T-helper 9 cell (primary cell): ENCODE measurements around the gene POU5F1.
"Not testable (repeated sequence)": the region's sequence is repeated elsewhere in the genome, so short reads cannot be mapped to it uniquely, and the experiment has no call there.

ENCODE experiments used
- DNase-seq: peaks from one replicate; pipeline ENCODE4 v3.0.0-alpha.2; 2020

Gene POU5F1

GRCh38 chr6:31190488-31190887 lies 20.0 kb upstream of the POU5F1 start:
- DNase-seq: no peak

DNA sequence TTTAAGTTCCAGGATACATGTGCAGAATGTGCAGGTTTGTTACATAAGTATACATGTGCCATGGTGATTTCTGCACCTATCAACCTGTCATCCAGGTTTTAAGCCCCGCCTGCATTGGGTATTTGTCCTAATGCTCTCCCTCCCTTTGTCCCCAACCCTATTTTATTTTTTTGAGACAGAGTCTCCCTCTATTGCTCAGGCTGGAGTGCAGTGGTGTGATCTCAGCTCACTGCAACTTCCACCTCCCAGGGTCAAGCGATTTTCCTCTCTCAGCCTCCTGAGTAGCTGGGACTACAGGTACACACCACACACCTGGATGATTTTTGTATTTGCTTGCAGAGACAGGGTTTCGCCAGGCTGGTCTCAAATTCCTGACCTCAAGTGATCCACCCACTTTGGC lies 18.7 kb upstream of the POU5F1 start:
- DNase-seq: not testable (repeated sequence)

- DNase-seq: no peak
Observed at GRCh38 chr6:31187780-31188194, 17.3 kb upstream of the POU5F1 start.

GRCh38 chr6:31186052-31186734 lies 15.7 kb upstream of the POU5F1 start:
- no peak for DNase-seq

DNA sequence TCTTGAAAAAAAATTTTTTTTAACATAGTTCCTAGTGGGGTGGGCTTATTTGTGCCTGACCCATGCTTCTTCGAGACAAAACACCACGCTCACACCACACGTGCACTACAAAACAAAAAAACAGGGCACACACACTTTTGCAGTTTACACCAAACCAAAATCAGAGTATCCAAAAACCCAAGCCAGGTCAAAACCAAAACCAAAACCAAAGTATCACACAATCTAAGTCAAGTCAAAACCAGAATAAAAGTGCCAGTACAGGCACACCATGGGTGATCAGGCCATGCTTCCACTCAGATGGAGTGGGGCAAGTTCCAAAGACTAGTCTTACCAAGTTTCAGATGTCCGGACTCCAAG lies 15.2 kb upstream of the POU5F1 start:
- not testable (repeated sequence) for DNase-seq

DNA sequence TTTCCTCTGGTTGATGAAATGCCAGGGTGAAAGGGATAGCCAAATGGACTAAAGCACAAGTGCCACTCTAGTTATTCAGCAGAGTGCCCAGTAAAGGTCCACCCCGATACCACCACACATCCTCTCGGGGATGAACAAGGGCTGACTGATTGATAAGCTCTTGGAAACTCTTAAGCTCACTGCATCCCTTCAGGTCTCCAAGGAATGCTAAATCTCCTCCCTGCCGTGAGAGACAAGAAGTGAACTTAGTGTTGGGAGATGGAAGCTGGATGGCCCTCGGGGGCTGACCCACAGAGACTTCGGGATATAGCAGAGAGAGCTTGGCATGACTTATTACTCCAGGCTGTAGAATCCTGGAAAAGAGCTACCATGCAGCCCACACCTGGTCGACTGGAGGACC lies 13.4 kb upstream of the POU5F1 start:
- not testable (repeated sequence) for DNase-seq

DNA sequence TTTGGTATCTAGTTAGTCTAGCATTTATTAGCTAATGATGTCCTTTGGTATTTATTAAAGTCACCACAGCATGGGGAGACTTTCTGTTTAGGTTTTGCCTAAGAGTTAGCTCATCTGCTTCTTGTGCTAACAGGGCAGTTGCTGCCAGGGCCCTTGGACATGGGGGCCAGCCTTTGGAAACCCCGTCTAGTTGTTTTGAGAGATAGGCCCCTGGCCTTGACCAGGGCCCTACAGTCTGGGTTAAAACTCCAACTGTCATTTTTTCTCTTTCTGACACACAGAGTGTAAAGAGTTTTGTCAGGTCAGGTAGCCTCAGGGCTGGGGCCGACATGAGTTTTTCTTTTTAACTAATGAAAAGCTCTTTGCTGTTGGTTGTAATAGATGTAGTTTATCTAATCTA lies 12.8 kb upstream of the POU5F1 start:
- not testable (repeated sequence) for DNase-seq

GRCh38 chr6:31180500-31180899 lies 10.0 kb upstream of the POU5F1 start:
- DNase-seq: no peak

GRCh38 chr6:31179896-31180295 lies 9.4 kb upstream of the POU5F1 start:
- DNase-seq: no peak

GRCh38 chr6:31179042-31179386 lies 8.5 kb upstream of the POU5F1 start:
- DNase-seq: no peak

- no peak for DNase-seq
Observed at GRCh38 chr6:31178143-31179041, 7.9 kb upstream of the POU5F1 start.

DNA sequence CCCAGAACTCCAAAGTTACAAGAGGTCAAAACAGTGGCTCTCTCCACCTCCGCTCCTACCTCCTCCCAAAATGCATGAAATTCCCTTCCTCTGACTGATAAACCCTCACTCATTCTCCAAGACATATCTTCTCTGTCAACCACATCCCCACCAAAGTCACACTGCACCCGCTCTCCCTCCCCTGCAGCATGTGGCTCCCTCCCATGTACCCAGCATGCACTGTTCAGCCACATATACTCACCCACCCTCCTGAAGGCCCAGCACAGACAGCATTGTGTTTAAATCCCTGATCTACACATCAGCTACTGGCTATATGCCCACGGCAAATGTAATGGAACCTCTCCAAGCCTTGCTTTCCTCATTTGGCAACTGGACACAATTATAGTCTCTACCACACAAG lies 5.5 kb upstream of the POU5F1 start:
- no peak for DNase-seq

DNA sequence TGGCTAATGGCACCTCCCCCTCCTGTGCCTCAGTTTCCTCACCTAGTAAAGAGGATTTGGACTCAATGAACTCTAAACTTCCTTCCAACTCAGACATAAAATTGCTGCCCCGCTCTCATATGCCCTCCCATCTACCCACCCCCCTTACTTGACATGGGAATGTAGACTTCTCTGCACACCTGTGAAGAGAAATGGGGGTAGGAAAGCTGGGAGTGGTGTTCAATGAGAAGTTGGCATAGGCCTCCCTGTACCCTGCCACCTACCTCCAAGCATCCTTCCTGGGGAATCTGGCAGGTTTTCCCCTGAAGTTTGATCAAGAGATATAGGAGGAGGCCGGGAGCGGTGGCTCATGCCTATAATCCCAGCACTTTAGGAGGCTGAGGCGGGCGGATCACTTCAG lies 3.9 kb upstream of the POU5F1 start:
- DNase-seq: no peak

GRCh38 chr6:31173406-31173805 lies 2.9 kb upstream of the POU5F1 start:
- no peak for DNase-seq

DNA sequence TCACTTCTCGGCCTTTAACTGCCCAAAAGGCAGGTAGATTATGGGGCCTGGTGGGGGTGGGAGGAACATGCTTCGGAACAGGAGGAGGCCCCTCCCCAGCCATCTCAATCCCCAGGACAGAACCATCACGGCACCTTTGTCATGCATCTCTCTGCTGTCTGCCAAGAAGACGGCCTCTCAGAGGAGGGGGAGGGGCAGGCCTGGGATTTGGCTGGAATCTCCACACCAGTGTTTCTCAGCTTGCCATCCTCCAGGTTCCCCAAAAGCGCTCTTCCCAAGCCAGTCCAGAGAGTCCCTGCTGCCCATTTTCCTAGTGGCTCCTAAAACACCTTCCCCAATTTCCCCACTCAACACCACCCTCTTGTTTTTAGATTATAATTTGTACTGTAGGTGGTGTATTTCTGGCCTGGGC lies 2.5 kb upstream of the POU5F1 start:
- no peak for DNase-seq

DNA sequence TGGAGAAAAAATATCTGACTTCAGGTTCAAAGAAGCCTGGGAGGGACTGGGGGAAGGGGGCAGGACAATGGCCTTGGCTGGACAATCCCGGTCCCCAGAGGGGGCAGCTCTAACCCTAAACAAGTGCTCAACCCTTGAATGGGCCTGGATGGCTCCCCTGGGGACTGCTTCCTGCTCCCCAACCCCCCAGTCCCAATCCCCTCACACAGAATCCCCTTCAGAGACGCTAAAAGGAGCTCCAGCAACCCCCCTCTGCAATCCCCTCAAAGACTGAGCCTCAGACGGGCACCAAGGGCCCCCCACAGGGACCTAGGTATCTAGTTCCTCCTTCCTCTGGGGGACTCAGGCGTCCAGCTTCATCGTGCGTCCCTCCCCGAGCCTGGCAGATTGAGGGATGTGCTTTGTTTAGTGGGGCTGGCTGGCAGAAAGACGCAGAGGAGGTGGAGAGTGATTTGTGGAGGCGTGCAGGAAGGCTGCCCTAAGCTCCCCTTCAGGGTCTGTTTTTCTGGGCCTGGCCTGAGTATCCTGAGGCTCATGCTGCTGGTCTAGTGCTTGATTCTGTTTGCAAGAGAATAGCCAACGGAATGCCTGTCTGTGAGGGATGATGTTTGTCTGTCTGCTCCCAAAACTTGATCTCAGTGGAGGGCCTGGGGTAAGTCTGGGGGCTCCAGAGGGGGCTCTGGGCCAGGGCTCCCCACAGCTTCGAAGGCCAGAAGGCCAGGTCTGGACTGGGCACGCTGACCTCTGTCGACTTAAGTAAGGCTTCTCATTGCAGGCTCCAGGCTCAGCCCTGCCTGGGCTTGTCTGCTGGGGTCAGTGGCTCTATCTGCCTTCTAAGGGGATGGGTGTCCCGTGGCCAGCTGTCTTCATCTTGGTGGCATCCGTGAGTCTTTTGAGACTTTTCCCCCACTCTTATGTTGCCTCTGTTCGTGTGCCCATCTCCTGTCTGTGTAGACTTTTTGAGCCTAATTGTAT lies 1.7 kb upstream of the POU5F1 start:
- DNase-seq: no peak

GRCh38 chr6:31170987-31171671 lies 647 bp upstream of the POU5F1 start:
- DNase-seq: no peak

GRCh38 chr6:31169858-31170599 lies 453 bp downstream of the POU5F1 start:
- DNase-seq: not testable (repeated sequence)

DNA sequence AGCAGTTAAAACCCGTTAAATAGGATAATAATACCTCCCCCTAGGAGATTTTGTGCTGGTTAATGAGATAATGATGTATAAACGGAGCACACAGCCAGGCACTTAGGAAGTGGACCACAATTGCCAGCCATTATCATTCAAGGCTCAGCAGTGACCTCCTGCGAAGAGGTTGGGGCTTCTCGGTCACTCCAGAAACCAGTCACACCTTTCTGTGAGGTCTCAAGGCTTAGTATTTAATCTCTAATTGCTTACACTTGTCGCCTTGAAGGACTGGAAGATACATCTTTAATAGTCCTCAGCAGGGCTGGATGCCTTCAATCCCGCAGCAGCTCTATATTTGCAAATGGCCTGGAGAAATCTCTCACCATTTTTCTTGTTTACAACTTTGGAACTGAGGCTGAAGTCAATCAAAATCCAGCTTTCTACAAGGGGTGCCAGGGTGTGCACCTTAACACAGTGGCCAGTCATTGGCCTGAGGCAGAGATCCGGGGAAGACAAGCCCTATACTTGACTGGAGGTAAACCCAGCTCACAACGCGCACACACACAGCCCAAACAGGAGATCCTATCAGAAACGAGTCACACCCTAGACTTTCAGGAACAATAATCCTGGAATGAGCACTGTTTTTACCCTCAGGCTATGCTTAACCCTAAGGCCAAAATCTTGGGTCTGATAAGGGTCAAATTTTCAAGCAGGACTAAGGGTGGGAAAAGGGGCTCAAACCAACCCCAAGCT lies 1.2 kb downstream of the POU5F1 start:
- DNase-seq: no peak

DNA sequence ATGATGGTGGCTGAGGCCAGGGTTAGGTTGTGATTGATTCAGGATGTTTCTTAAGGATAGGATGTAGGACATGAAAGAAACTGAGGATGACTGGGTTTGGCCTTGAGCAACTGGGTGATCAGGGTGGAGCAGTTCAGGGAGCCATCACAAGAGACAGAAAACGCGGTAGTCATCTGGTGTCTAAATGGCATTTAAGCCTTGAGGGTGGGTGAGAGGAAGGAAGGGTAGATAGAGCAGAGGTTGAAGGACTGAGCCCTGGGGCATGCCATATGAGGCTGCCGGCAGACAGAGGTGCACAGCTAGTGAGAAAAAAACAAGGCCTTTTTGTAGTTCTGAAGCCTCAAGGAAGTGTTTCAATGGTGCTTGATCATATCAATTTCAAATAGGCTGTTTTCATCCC lies 1.9 kb downstream of the POU5F1 start:
- no peak for DNase-seq

DNA sequence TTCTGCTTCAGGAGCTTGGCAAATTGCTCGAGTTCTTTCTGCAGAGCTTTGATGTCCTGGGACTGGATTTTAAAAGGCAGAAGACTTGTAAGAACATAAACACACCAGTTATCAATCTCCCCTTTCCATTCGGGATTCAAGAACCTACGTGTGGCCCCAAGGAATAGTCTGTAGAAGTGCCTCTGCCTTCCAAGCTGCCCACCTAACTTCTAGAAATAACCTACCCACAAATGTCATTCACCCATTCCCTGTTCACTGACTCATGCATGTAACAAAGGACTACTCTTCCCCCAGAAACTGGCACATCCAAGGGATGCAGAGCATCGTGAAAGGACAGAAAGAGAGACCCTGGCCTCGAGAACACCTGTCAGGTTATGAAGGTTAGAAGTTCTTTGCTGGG lies 4.5 kb downstream of the POU5F1 start:
- DNase-seq: no peak
